ENCODE data around the gene KCNE2.

GRCh38 chr21:34319585-34319984, 44.2 kb upstream of the KCNE2 start:
- no peak for TF ChIP-seq CTCF (conservative IDR thresholded peaks at IDR 0.05; ENCODE audit: low read depth, low read length)
- TF ChIP-seq EZH2 (IDR thresholded peaks at IDR 0.05; ENCODE audit: borderline replicate concordance, low read depth, low read length, poor library complexity, severe bottlenecking) = no peak

Data from A673 (cell line).